B cell (primary cell): ENCODE results near the gene PAPSS1. TPM values are rescaled to one million over a fixed set of nuclear protein-coding genes. Genes with fewer than 3 reads are reported as not detected.
A peak's percentile ranks its signal among the peaks of the same experiment; 100 is the strongest.

Experiments
- ATAC-seq: fragments of 200-7000 bp; cut with Tn5 transposase; one replicate; pipeline ENCODE4 v1.10.0; 2021; ENCODE audit warnings: low read depth, mild to moderate bottlenecking, moderate number of reproducible peaks, moderate library complexity
- CTCF ChIA-PET: fragments of 350-600 bp; sonication (Branson Sonifier 250); formaldehyde crosslinking; loops from one replicate; lab custom pipeline; 2021; ENCODE audit warnings: antibody characterized with exemption, inconsistent platforms; lab: Charles Lee
- POLR2A ChIA-PET: fragments of 350-600 bp; sonication (Branson Sonifier 250); formaldehyde crosslinking; loops from one replicate; lab custom pipeline; 2021; ENCODE audit warnings: antibody characterized with exemption; lab: Charles Lee
- DNase-seq: peaks from one replicate; pipeline ENCODE4 v3.0.0; 2013
- H2AFZ ChIP-seq: 2 replicates; pipeline ENCODE4 v1.6.1; 2012; ENCODE audit warnings: mild to moderate bottlenecking, low read depth, low read length; ENCODE audit not compliant: insufficient read depth, poor library complexity, severe bottlenecking
- H3K27ac ChIP-seq, 2 donors: 1 replicate in 1 of 2; 2 replicates in 1 of 2; pipeline ENCODE4 v1.5.1; 2012 to 2013; ENCODE audit warnings: low read length in 2 of 2, mild to moderate bottlenecking in 2 of 2, moderate library complexity in 1 of 2
- H3K27me3 ChIP-seq, 4 experiments: fragments of 200-600 bp in 1 of 4; sonication (generic) in 1 of 4; replicated peaks in 1 of 4; 1 replicate in 2 of 4; 2 replicates in 2 of 4; pipeline versions ENCODE4 v1.6.1 to v1.7.0; 2013 to 2016; ENCODE audit warnings: low read length in 3 of 4, mild to moderate bottlenecking in 2 of 4, mixed read lengths in 1 of 4, moderate library complexity in 1 of 4; ENCODE audit not compliant: insufficient read depth in 4 of 4, control insufficient read depth in 3 of 4; ENCODE audit errors: control extremely low read depth in 1 of 4
- H3K36me3 ChIP-seq, 2 experiments: replicated peaks in 1 of 2; 1 replicate in 1 of 2; 2 replicates in 1 of 2; pipeline versions ENCODE4 v1.6.1 to v1.7.1; 2013; ENCODE audit warnings: low read length in 1 of 2; ENCODE audit not compliant: insufficient read depth in 2 of 2, control insufficient read depth in 1 of 2; ENCODE audit errors: control extremely low read depth in 1 of 2, extremely low read depth in 1 of 2
- H3K4me1 ChIP-seq, 2 donors: fragments of 200-600 bp in 1 of 2; sonication (generic) in 1 of 2; 1 replicate in 1 of 2; 2 replicates in 1 of 2; pipeline versions ENCODE4 v1.5.1 to v1.6.1; 2013 to 2017; ENCODE audit warnings: low read length in 2 of 2; ENCODE audit not compliant: control insufficient read depth in 2 of 2, insufficient read depth in 2 of 2
- H3K4me2 ChIP-seq: replicated peaks from 2 replicates; pipeline ENCODE3; 2012; ENCODE audit warnings: mild to moderate bottlenecking, low read depth, low read length; ENCODE audit not compliant: poor library complexity, severe bottlenecking
- H3K4me3 ChIP-seq, 5 experiments: fragments of 200-600 bp in 1 of 5; sonication (generic) in 1 of 5; 1 replicate in 3 of 5; 2 replicates in 2 of 5; pipeline versions ENCODE4 v1.5.1 to v1.7.0; 2011 to 2016; ENCODE audit warnings: low read length in 4 of 5, mild to moderate bottlenecking in 4 of 5, low read depth in 2 of 5, control low read depth in 1 of 5, moderate library complexity in 1 of 5; ENCODE audit not compliant: insufficient read depth in 1 of 5; ENCODE audit errors: control extremely low read depth in 1 of 5, extremely low read depth in 1 of 5
- H3K79me2 ChIP-seq: fragments of 200-600 bp; sonication (generic); one replicate; pipeline ENCODE4 v1.6.0; 2016; ENCODE audit warnings: low read length; ENCODE audit not compliant: control insufficient read depth, insufficient read depth
- H3K9ac ChIP-seq: fragments of 200-600 bp; sonication (generic); 2 replicates; pipeline ENCODE4 v1.6.1; 2017; ENCODE audit warnings: mild to moderate bottlenecking, low read length, moderate library complexity
- H3K9me3 ChIP-seq, 3 donors: one replicate each; pipeline versions ENCODE4 v1.6.1 to v1.7.1; 2013; ENCODE audit warnings: low read length in 2 of 3; ENCODE audit not compliant: control insufficient read depth in 2 of 3, insufficient read depth in 1 of 3; ENCODE audit errors: control extremely low read depth in 1 of 3
- H4K20me1 ChIP-seq: 2 replicates; pipeline ENCODE4 v1.6.0; 2012; ENCODE audit warnings: mild to moderate bottlenecking, low read length; ENCODE audit not compliant: insufficient read depth, control insufficient read depth, poor library complexity, severe bottlenecking
- H3K27ac Mint-ChIP-seq: one replicate; pipeline ENCODE4 v1.8.0; 2021; ENCODE audit warnings: mixed read lengths
- H3K27me3 Mint-ChIP-seq: one replicate; pipeline ENCODE4 v1.8.0; 2021; ENCODE audit warnings: mixed read lengths
- H3K4me1 Mint-ChIP-seq: one replicate; pipeline ENCODE4 v1.8.0; 2021; ENCODE audit warnings: mixed read lengths
- H3K4me3 Mint-ChIP-seq: one replicate; pipeline ENCODE4 v1.8.0; 2021; ENCODE audit warnings: mixed read lengths
- H3K9me3 Mint-ChIP-seq: one replicate; pipeline ENCODE4 v1.8.0; 2022; ENCODE audit warnings: mixed read lengths; ENCODE audit not compliant: insufficient read depth
- CTCF ChIP-seq: fragments of 200-600 bp; IDR thresholded peaks from one replicate; pipeline ENCODE4 v1.8.0; 2022; ENCODE audit warnings: antibody characterized with exemption, mild to moderate bottlenecking
- EZH2 ChIP-seq: IDR thresholded peaks from 2 replicates; pipeline ENCODE4 v1.6.1; 2012; ENCODE audit warnings: borderline replicate concordance, low read depth, mild to moderate bottlenecking, moderate library complexity, low read length; ENCODE audit not compliant: insufficient read depth, poor library complexity, severe bottlenecking
- WGBS: methylation state at CpG from one replicate; pipeline ENCODE4 v1.1.5; 2013; ENCODE audit warnings: missing lambda C conversion rate; ENCODE audit not compliant: insufficient coverage; 5-methylcytosine and 5-hydroxymethylcytosine counted together
- intact Hi-C: fragments of 100-400 bp; cut with micrococcal nuclease; formaldehyde crosslinking; loops from one replicate; pipeline ENCODE4 v1.10.0; 2022
- polyA plus RNA-seq: library from polyadenylated mRNA; depleted of rRNA; stranded (reverse); fragments of >200 nt; gene quantifications from 2 replicates; pipeline ENCODE4 v1.2.3, GENCODE V29; 2012
- total RNA-seq, 2 donors: library from RNA; stranded (reverse); fragments of 120-200 nt in 1 of 2; gene quantifications; 1 replicate in 1 of 2; 2 replicates in 1 of 2; pipeline versions ENCODE4 v1.2.3 to v1.2.4, GENCODE V29; 2013 to 2022

The PAPSS1 gene
- total and polyA plus RNA-seq, 2 donors (not counting 1 experiment from before 2014, with no cell fraction given) = 21.4 to 33.9 TPM

DNA sequence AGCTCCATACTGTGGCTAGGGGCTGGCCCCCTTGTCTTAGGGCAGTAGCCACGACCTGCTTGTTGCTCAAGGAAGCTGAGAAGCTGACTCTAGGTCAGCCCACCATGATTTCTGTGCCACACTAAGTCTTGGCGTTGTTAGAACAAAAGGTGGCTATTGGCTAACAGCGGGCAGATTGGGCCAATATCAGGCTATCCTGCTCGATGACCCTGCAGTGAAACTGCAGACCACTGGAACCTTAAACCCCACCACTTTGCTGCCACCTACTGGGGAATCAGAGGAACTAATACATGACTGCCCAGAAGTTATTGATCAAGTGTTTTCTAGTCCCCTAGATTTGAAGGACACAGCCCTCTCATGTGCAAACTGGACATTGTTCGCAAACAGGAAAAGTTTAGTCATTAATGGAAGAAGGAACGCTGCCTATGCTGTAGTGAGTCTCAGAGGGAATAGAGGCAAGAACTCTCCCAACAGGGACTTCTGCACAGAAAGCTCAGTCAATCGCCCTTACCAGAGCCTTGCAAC, 17.0 kb upstream of the PAPSS1 start:
- no peaks in the 10 kb centered on the region for H3K79me2 ChIP-seq
- WGBS = 72% methylated on average over 7 of the region's 7 CpGs
- H4K20me1 ChIP-seq = no peaks in the 10 kb centered on the region
- H3K4me2 ChIP-seq = no peak overlapping the region
- H3K27me3 Mint-ChIP-seq = peaks cover 13% of the 10 kb centered on the region
- no peak overlapping the region for H3K9ac ChIP-seq
- ATAC-seq (peak; percentile 64), DNase-seq (peak; percentile 70)
- no peaks in the 10 kb centered on the region for H3K4me1 Mint-ChIP-seq
- no peaks in the 10 kb centered on the region for H3K4me1 ChIP-seq
- no peak overlapping the region for H2AFZ ChIP-seq
- H3K9me3 ChIP-seq = no peaks in the 10 kb centered on the region
- H3K27ac Mint-ChIP-seq = no peak overlapping the region
- CTCF ChIA-PET = interaction anchor here (0.8 to 4.4 kb wide), 13 partner anchors 10 to 556 kb away, joined by 3 to 26 read pairs (median 3); partner anchors contain the start of gene PAPSS1
- no peak overlapping the region for H3K4me3 Mint-ChIP-seq
- H3K36me3 ChIP-seq = no peaks in the 10 kb centered on the region
- no peak overlapping the region for H3K4me3 ChIP-seq
- TF ChIP-seq EZH2 (no peak), CTCF (peak; percentile 90)
- H3K9me3 Mint-ChIP-seq = no peaks in the 10 kb centered on the region
- intact Hi-C loops = loop anchor here (1.0 to 10.0 kb wide), 3 partner anchors 182 to 1408 kb away; no protein-coding TSS in a partner anchor
- peaks cover 0 to 2% (median 0%) of the 10 kb centered on the region in 4 experiments for H3K27me3 ChIP-seq
- no peak overlapping the region for H3K27ac ChIP-seq
- POLR2A ChIA-PET = no interaction called here

- Histone ChIP-seq H3K4me2 (no peak overlapping the region), H3K27ac (no peak overlapping the region), H3K36me3 (no peaks in the 10 kb centered on the region), H3K79me2 (no peaks in the 10 kb centered on the region), H3K27me3 (peaks cover 0 to 2% (median 0%) of the 10 kb centered on the region in 4 experiments), H3K9ac (no peak overlapping the region), H3K9me3 (no peaks in the 10 kb centered on the region), H3K4me3 (no peak overlapping the region), H3K4me1 (no peaks in the 10 kb centered on the region), H4K20me1 (no peaks in the 10 kb centered on the region), H2AFZ (no peak overlapping the region)
- ChIA-PET CTCF (interaction anchor here (0.8 to 4.4 kb wide), 9 partner anchors 11 to 555 kb away, joined by 3 to 26 read pairs (median 3); partner anchors contain the start of gene PAPSS1), POLR2A (no interaction called here)
- intact Hi-C loops = loop anchor here (10.0 kb wide), 2 partner anchors 181 to 551 kb away; no protein-coding TSS in a partner anchor
- Mint-ChIP-seq H3K9me3 (no peaks in the 10 kb centered on the region), H3K4me1 (no peaks in the 10 kb centered on the region), H3K4me3 (no peak overlapping the region), H3K27me3 (peaks cover 13% of the 10 kb centered on the region), H3K27ac (no peak overlapping the region)
- WGBS = 69% methylated on average over 2 of the region's 3 CpGs
- TF ChIP-seq EZH2 = no peak
- TF ChIP-seq CTCF = no peak
- DNase-seq (no peak), ATAC-seq (no peak)
Measured at GRCh38 chr4:107736037-107736436, 16.0 kb upstream of the PAPSS1 start.
